ENCODE results near the gene CAPS.

CAPS gene

DNA sequence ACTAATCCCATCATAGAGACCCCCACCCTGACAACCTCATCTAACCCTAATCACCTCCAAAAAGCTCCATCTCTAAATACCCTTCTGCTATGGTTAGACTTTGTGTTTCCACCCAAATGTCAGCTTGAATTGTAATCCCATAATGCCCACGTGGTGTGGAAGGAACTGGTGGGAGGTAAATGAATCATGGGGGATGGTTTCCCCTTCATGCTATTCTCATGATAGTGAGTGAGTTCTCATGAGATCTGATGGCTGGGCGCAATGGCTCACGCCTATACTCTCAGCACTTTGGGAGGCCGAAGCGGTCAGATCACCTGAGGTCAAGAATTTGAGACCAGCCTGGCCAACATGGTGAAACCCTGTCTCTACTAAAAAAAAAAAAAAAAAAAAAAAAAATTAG lies 6.8 kb upstream of the CAPS start:
- no peak overlapping the region for H3K4me3 ChIP-seq (replicated peaks in 1 of 2; ENCODE audit: low read depth in 2 of 2, low read length in 2 of 2)
- DNase-seq (ENCODE audit: low read depth in 2 of 2): no peak
- TF ChIP-seq, protein P1, sequence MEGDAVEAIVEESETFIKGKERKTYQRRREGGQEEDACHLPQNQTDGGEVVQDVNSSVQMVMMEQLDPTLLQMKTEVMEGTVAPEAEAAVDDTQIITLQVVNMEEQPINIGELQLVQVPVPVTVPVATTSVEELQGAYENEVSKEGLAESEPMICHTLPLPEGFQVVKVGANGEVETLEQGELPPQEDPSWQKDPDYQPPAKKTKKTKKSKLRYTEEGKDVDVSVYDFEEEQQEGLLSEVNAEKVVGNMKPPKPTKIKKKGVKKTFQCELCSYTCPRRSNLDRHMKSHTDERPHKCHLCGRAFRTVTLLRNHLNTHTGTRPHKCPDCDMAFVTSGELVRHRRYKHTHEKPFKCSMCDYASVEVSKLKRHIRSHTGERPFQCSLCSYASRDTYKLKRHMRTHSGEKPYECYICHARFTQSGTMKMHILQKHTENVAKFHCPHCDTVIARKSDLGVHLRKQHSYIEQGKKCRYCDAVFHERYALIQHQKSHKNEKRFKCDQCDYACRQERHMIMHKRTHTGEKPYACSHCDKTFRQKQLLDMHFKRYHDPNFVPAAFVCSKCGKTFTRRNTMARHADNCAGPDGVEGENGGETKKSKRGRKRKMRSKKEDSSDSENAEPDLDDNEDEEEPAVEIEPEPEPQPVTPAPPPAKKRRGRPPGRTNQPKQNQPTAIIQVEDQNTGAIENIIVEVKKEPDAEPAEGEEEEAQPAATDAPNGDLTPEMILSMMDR (IDR thresholded peaks at IDR 0.05; ENCODE audit: low read depth, low read length): no peak

DNA sequence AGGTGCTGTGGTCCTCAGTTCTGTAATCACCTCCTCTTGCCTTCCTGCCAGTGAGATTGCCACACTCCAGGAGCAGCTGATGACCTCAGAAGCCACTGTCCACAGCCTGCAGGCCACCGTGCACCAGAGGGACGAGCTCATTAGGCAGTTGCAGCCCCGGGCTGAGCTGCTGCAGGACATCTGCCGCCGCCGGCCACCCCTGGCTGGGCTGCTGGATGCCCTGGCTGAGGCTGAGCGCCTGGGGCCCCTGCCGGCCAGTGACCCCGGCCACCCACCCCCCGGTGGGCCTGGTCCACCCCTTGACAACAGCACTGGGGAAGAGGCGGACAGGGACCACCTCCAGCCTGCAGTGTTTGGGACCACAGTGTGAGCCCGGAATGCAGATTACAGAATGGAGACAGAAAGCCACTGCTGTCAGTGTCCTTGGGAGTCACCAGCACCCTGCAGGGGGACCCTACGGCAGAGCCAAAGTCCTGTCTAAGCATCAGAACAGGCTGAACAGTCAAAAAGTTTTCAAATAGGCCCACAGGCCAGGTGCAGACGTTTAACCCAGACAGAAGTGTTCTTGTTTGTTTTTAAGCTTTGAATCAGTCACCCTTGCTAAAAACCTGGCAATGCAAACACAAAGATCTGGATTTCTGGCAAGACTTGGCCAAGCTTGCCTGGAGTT lies 5.1 kb upstream of the CAPS start:
- DNase-seq (ENCODE audit: low read depth in 2 of 2): no peak
- no peak overlapping the region for H3K4me3 ChIP-seq (replicated peaks in 1 of 2; ENCODE audit: low read depth in 2 of 2, low read length in 2 of 2)
- TF ChIP-seq, protein P1 (IDR thresholded peaks at IDR 0.05; ENCODE audit: low read depth, low read length): no peak

DNA sequence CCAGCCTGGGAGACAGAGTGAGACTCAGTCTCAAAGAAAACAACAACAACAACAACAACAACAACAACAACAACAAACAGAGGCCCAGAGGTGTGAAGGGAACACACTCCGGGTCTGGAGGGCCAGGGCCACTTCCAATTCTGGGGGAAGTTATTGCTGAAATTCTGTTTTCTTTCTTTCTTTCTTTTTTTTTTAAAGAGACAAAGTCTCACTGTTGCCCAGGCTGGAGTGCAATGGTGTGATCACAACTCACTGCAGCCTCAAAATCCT lies 3.5 kb upstream of the CAPS start:
- H3K4me3 ChIP-seq (replicated peaks in 1 of 2; ENCODE audit: low read depth in 2 of 2, low read length in 2 of 2): no peak overlapping the region
- TF ChIP-seq, protein P1 (IDR thresholded peaks at IDR 0.05; ENCODE audit: low read depth, low read length): no peak
- no peak for DNase-seq (ENCODE audit: low read depth in 2 of 2)

DNA sequence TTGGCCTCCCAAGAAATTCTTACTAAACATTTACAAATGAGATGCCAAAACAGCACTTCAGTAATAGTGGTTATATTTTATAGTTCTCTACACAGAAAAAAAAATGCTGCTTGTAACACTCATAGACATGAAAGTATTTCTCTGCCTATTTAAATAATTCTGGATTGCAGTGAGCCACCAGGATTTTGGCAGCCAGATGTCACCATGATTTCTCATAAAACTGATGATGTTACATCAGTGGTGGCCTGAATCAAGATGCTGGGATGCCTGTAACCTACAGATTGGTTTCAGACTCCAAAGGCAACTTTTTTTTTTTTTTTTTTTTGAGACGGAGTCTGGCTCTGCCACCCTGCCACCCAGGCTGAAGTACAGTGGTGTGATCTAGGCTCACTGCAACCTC lies 2.7 kb upstream of the CAPS start:
- no peak for DNase-seq (ENCODE audit: low read depth in 2 of 2)

DNA sequence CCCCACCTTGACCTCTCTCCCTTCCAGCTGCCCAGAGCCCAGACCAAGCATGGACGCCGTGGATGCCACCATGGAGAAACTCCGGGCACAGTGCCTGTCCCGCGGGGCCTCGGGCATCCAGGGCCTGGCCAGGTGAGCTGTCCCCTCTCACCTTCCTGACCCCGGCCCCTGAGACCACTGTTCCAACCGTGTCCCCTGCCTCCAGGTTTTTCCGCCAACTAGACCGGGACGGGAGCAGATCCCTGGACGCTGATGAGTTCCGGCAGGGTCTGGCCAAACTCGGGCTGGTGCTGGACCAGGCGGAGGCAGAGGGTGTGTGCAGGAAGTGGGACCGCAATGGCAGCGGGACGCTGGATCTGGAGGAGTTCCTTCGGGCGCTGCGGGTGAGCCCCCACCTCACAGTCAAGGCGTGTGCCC lies 312 bp downstream of the CAPS start:
- H3K4me3 ChIP-seq (replicated peaks in 1 of 2; ENCODE audit: low read depth in 2 of 2, low read length in 2 of 2): no peak overlapping the region

More for the DNA sequence above, 2.7 kb upstream of the CAPS start:
- H3K4me3 ChIP-seq (replicated peaks in 1 of 2; ENCODE audit: low read depth in 2 of 2, low read length in 2 of 2): no peak overlapping the region
- TF ChIP-seq, protein P1 (IDR thresholded peaks at IDR 0.05; ENCODE audit: low read depth, low read length): no peak

DNA sequence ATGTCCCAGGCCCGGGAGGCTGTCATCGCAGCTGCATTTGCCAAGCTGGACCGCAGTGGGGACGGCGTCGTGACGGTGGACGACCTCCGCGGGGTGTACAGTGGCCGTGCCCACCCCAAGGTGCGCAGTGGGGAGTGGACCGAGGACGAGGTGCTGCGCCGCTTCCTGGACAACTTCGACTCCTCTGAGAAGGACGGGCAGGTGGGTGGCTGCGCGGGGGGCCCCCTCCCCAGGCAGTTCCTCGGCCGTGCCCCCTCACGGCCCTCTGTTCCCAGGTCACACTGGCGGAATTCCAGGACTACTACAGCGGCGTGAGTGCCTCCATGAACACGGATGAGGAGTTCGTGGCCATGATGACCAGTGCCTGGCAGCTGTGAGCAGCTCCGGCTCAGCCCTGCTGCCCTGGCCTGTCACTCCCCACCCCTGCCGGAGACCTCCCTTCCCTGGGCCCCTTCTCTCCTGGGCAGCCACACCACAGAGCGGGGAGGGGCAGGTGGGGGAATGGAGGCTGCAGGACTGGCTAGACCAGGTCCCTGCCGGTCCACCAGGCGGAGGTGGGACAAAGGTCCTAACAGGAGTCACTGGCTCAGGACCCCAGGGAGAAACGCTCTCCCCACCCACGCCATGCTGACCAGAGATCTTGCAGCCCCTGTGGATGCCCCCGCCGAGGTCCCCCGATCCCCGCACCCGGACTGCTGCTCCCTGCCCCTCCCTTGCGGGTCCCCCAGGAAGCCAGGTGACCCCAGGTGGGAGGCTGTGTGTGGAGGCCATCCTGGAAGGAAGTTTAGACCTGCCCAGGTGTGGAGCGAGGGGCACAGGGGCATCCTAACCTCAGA lies 1.1 kb downstream of the CAPS start:
- H3K4me3 ChIP-seq (replicated peaks in 1 of 2; ENCODE audit: low read depth in 2 of 2, low read length in 2 of 2): no peak overlapping the region
- TF ChIP-seq, protein P1 (IDR thresholded peaks at IDR 0.05; ENCODE audit: low read depth, low read length): no peak
- DNase-seq (ENCODE audit: low read depth in 2 of 2): no peak

More for the DNA sequence above, 312 bp downstream of the CAPS start:
- TF ChIP-seq, protein P1 (IDR thresholded peaks at IDR 0.05; ENCODE audit: low read depth, low read length): no peak
- DNase-seq (ENCODE audit: low read depth in 2 of 2): no peak

Data from cardiac fibroblast (primary cell).